ENCODE results near the gene ANKRD63.

- TF ChIP-seq EGR1 (conservative IDR thresholded peaks at IDR 0.05), result no peak
- TF ChIP-seq RBM22 (IDR thresholded peaks at IDR 0.05; ENCODE audit: low read depth, low read length, poor library complexity, severe bottlenecking), result no peak
- no peak for TF ChIP-seq CREM (IDR thresholded peaks at IDR 0.05; ENCODE audit: low read depth)
- no peak for TF ChIP-seq POLR2AphosphoS5 (IDR thresholded peaks at IDR 0.05; ENCODE audit: control insufficient read depth, insufficient read depth, low read depth, low read length)
- no peak for TF ChIP-seq EZH2 (IDR thresholded peaks at IDR 0.05; ENCODE audit: borderline replicate concordance, low read depth, low read length)
- TF ChIP-seq JUN (IDR thresholded peaks at IDR 0.05; ENCODE audit: borderline replicate concordance, low read depth, low read length), result no peak
- no peak for TF ChIP-seq JUN (CRISPR knock-in tag; IDR thresholded peaks at IDR 0.05; ENCODE audit: borderline replicate concordance)
- TF ChIP-seq PRDM10 (IDR thresholded peaks at IDR 0.05; ENCODE audit: partially characterized antibody), result no peak
- TF ChIP-seq, protein P1, sequence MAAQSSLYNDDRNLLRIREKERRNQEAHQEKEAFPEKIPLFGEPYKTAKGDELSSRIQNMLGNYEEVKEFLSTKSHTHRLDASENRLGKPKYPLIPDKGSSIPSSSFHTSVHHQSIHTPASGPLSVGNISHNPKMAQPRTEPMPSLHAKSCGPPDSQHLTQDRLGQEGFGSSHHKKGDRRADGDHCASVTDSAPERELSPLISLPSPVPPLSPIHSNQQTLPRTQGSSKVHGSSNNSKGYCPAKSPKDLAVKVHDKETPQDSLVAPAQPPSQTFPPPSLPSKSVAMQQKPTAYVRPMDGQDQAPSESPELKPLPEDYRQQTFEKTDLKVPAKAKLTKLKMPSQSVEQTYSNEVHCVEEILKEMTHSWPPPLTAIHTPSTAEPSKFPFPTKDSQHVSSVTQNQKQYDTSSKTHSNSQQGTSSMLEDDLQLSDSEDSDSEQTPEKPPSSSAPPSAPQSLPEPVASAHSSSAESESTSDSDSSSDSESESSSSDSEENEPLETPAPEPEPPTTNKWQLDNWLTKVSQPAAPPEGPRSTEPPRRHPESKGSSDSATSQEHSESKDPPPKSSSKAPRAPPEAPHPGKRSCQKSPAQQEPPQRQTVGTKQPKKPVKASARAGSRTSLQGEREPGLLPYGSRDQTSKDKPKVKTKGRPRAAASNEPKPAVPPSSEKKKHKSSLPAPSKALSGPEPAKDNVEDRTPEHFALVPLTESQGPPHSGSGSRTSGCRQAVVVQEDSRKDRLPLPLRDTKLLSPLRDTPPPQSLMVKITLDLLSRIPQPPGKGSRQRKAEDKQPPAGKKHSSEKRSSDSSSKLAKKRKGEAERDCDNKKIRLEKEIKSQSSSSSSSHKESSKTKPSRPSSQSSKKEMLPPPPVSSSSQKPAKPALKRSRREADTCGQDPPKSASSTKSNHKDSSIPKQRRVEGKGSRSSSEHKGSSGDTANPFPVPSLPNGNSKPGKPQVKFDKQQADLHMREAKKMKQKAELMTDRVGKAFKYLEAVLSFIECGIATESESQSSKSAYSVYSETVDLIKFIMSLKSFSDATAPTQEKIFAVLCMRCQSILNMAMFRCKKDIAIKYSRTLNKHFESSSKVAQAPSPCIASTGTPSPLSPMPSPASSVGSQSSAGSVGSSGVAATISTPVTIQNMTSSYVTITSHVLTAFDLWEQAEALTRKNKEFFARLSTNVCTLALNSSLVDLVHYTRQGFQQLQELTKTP (IDR thresholded peaks at IDR 0.05; ENCODE audit: low read depth in 1 of 2, partially characterized antibody in 2 of 2), result no peak
- no peak for TF ChIP-seq SETDB1 (IDR thresholded peaks at IDR 0.05; ENCODE audit: low read length)
- TF ChIP-seq SP2 (IDR thresholded peaks at IDR 0.05; ENCODE audit: extremely low read depth, low read depth, low read length, poor library complexity, severe bottlenecking), result no peak
- no peak for TF ChIP-seq CBFB (CRISPR knock-in tag; IDR thresholded peaks at IDR 0.05)
- TF ChIP-seq JUND (IDR thresholded peaks at IDR 0.05; ENCODE audit: borderline replicate concordance, low read depth, low read length), result no peak
- no peak for TF ChIP-seq JUND (tag; IDR thresholded peaks at IDR 0.05; ENCODE audit: borderline replicate concordance, low read depth, low read length)
Observed at GRCh38 chr15:40235201-40235885, 47.5 kb downstream of the ANKRD63 start.

Measured in K562 (cell line).